G401 (cell line): ENCODE data around the gene PLCE1. TPM values are rescaled to one million over a fixed set of nuclear protein-coding genes. Genes with fewer than 3 reads are reported as not detected.

Experiments used
- DNase-seq: peaks from one replicate; pipeline ENCODE4 v3.0.0-alpha.2; 2015; ENCODE audit warnings: low spot score
- in situ Hi-C: cut with HindIII; loops from 2 replicates; pipeline ENCODE4 v1.10.0; 2016; ENCODE audit warnings: low sequenced_read_pairs, mixed read lengths
- total RNA-seq: library from RNA; depleted of rRNA; stranded (reverse); fragments of >200 nt; shearing (Covaris generic); gene quantifications from 2 replicates; pipeline ENCODE4 v1.2.3, GENCODE V29; 2014

PLCE1 gene
- total RNA-seq, 1 experiment from 2014 or later: 3.2 TPM

- in situ Hi-C loops: no loop called here
- no peak for DNase-seq
These were observed 19.6 kb downstream of the PLCE1 start for GRCh38 chr10:94013331-94013760.

GRCh38 chr10:94014304-94014703 is 20.6 kb downstream of the PLCE1 start:
- in situ Hi-C loops: no loop called here
- no peak for DNase-seq

- in situ Hi-C loops: no loop called here
- no peak for DNase-seq
These were observed 23.3 kb downstream of the PLCE1 start for GRCh38 chr10:94016727-94017714.

GRCh38 chr10:94018107-94018506 is 24.4 kb downstream of the PLCE1 start:
- in situ Hi-C loops: no loop called here
- no peak for DNase-seq

DNA sequence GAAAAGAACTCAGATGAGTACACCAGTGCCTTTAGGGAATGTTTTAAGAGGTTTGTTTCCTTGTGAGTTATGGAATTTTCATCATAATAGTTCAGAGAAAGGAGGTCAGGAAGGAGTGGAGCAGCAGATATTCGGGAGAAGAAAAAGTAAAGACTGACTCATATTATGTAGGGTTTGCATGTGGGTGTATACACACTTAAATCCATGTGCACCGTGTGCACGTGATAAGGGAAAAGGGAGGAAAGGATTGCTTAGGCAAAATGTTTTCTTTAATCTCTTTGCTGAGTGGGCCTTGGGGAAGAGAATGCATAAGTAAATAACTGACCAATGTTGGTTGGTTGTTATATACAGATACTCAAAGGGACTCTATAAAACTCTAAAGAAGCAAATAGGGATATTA is 30.2 kb downstream of the PLCE1 start:
- in situ Hi-C loops: no loop called here
- DNase-seq: no peak

DNA sequence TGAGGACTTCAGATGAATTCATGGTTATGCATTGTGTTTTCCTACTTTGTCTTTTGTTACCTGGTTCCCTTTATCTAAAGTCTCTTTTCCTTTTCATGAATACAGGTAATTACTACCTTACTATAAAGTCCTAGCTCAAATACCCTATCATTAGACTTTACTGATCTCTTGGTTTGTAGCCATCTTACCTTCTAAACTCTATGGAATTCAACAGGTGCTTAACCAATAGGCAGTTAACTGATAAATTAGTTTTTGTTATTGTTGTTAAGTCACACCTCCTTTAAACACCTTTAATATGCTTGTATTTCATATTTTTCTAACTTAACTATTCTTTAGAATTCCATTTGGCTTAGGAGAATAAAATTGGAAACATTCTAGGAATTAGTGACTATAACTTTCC is 30.7 kb downstream of the PLCE1 start:
- DNase-seq: no peak
- in situ Hi-C loops: no loop called here

GRCh38 chr10:94025806-94026205 is 32.1 kb downstream of the PLCE1 start:
- in situ Hi-C loops: no loop called here

GRCh38 chr10:94027197-94027596 is 33.5 kb downstream of the PLCE1 start:
- no peak for DNase-seq
- in situ Hi-C loops: no loop called here

More at GRCh38 chr10:94025806-94026205, 32.1 kb downstream of the PLCE1 start:
- no peak for DNase-seq

- DNase-seq: no peak
These were observed 36.2 kb downstream of the PLCE1 start for GRCh38 chr10:94029955-94030354.

DNA sequence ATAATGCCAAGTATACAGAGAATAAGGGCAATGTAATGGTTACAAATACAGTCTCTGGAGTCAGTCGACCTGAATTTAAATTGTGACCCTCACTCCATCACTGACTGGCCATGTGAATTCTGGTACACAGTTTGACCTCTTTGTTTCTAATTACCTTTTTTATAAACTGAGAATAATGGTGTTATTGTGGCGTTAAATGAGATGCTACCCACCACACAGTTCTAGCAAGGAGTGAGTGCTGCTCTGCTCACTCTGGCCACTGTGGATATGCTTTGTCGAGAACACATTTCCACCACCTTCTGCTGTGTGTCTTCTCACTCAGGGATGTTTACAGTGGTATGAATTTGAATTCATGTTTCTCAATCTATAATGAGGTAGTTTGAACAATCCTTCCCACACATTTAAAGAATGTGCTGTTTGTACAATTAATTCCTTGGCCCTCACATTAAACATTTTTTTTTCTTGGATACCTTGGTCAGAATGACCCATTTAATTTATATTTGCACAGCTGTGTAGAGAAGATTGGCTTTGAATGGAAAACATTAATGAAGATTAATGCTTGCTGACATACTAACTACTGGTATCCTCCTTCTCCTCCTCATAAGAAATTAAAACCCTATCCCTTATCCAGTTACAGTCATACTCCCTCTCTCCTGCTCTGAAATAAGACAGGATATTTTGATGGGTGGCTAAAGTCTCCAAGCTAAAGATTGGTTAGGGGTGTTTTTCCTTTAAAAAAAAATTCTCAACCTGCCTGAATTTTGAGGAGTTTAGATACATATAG is 42.4 kb downstream of the PLCE1 start:
- in situ Hi-C loops: no loop called here
- no peak for DNase-seq

More at GRCh38 chr10:94029955-94030354, 36.2 kb downstream of the PLCE1 start:
- in situ Hi-C loops: no loop called here

- DNase-seq: no peak
- in situ Hi-C loops: no loop called here
These were observed 43.0 kb downstream of the PLCE1 start for GRCh38 chr10:94036766-94037033.

- in situ Hi-C loops: no loop called here
- DNase-seq: no peak
These were observed 43.6 kb downstream of the PLCE1 start for GRCh38 chr10:94037286-94037685.

DNA sequence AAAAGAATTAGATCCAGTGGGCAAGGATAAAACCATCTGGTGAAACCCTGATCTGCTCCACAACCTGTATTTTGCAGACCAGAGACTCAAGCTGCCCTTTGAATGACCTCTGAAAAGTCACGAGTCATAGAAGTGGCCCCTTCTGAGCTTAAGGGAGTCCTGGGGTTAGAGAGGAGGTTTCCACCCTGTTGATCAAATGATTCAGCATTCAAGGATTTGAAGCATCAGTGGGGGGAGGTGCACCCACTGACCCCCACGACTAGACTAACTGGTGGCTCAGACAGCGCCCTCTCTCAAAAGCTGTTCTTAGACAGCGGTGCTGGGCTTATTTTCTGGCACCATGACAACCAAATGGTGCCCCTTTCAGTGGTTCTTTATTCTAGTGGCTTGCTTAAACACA is 44.3 kb downstream of the PLCE1 start:
- in situ Hi-C loops: no loop called here
- no peak for DNase-seq

GRCh38 chr10:94041206-94041605 is 47.5 kb downstream of the PLCE1 start:
- in situ Hi-C loops: no loop called here
- no peak for DNase-seq

GRCh38 chr10:94042001-94042833 is 48.5 kb downstream of the PLCE1 start:
- in situ Hi-C loops: no loop called here
- no peak for DNase-seq

- no peak for DNase-seq
These were observed 49.1 kb downstream of the PLCE1 start for GRCh38 chr10:94042834-94043175.

More at GRCh38 chr10:94042834-94043175, 49.1 kb downstream of the PLCE1 start:
- in situ Hi-C loops: no loop called here
